ENCODE results near the gene COA3. TPM values are rescaled to one million over a fixed set of nuclear protein-coding genes. Genes with fewer than 3 reads are reported as not detected.

The COA3 gene
- total and polyA plus RNA-seq, 2 experiments from 2014 or later: 81.2 to 138 TPM

DNA sequence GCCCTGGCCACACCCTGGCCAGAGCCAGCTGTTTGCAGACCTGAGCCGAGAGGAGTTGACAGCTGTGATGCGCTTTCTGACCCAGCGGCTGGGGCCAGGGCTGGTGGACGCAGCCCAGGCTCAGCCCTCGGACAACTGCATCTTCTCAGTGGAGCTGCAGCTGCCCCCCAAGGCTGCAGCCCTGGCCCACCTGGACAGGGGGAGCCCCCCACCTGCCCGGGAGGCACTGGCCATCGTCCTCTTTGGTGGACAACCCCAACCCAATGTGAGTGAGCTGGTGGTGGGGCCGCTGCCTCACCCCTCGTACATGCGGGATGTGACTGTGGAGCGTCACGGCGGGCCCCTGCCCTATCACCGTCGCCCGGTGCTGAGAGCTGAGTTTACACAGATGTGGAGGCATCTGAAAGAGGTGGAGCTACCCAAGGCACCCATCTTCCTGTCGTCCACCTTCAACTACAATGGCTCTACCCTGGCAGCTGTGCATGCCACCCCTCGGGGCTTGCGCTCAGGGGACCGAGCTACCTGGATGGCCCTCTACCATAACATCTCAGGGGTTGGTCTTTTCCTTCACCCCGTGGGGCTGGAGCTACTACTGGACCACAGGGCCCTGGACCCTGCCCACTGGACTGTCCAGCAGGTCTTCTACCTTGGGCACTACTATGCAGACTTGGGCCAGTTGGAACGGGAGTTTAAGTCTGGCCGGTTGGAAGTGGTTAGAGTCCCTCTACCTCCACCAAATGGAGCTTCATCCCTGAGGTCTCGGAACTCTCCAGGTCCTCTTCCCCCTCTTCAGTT, 46.5 kb upstream of the COA3 start:
- Mint-ChIP-seq H3K27ac (no peak overlapping the region), H3K4me3 (no peak overlapping the region), H3K9me3 (no peaks in the 10 kb centered on the region; the same call in 2 of the 3 replicates), H3K4me1 (peaks cover 3% of the 10 kb centered on the region; the same call in 1 of the 3 replicates), H3K36me3 (ENCODE audit: low read depth) (peaks cover 60% of the 10 kb centered on the region), H3K27me3 (ENCODE audit: insufficient read depth, low read depth, poor library complexity) (peaks cover 7% of the 10 kb centered on the region)
- H4K20me1 ChIP-seq (replicated peaks; ENCODE audit: insufficient read depth): peaks cover 19% of the 10 kb centered on the region
- H3K4me1 ChIP-seq (ENCODE audit: insufficient read depth): no peaks in the 10 kb centered on the region
- H3K4me3 ChIP-seq: no peak overlapping the region
- no peak for DNase-seq (ENCODE audit: low spot score)
- no peaks in the 10 kb centered on the region for H3K9me2 ChIP-seq (ENCODE audit: insufficient read depth)
- H3K4me2 ChIP-seq: no peak overlapping the region
- no peaks in the 10 kb centered on the region for H3K79me2 ChIP-seq (replicated peaks; ENCODE audit: insufficient read depth)
- no peak overlapping the region for H3K27ac ChIP-seq (ENCODE audit: low read depth)
- no peak for ATAC-seq
- H3K27me3 ChIP-seq (ENCODE audit: insufficient read depth): no peaks in the 10 kb centered on the region
- peaks cover 18% of the 10 kb centered on the region; the same call in 1 of the 2 replicates for H3F3A ChIP-seq (replicated peaks; ENCODE audit: low read depth)
- TF ChIP-seq, protein P1, sequence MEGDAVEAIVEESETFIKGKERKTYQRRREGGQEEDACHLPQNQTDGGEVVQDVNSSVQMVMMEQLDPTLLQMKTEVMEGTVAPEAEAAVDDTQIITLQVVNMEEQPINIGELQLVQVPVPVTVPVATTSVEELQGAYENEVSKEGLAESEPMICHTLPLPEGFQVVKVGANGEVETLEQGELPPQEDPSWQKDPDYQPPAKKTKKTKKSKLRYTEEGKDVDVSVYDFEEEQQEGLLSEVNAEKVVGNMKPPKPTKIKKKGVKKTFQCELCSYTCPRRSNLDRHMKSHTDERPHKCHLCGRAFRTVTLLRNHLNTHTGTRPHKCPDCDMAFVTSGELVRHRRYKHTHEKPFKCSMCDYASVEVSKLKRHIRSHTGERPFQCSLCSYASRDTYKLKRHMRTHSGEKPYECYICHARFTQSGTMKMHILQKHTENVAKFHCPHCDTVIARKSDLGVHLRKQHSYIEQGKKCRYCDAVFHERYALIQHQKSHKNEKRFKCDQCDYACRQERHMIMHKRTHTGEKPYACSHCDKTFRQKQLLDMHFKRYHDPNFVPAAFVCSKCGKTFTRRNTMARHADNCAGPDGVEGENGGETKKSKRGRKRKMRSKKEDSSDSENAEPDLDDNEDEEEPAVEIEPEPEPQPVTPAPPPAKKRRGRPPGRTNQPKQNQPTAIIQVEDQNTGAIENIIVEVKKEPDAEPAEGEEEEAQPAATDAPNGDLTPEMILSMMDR (conservative IDR thresholded peaks at IDR 0.05; ENCODE audit: low read depth in 2 of 2): no peak
- TF ChIP-seq, protein P2, sequence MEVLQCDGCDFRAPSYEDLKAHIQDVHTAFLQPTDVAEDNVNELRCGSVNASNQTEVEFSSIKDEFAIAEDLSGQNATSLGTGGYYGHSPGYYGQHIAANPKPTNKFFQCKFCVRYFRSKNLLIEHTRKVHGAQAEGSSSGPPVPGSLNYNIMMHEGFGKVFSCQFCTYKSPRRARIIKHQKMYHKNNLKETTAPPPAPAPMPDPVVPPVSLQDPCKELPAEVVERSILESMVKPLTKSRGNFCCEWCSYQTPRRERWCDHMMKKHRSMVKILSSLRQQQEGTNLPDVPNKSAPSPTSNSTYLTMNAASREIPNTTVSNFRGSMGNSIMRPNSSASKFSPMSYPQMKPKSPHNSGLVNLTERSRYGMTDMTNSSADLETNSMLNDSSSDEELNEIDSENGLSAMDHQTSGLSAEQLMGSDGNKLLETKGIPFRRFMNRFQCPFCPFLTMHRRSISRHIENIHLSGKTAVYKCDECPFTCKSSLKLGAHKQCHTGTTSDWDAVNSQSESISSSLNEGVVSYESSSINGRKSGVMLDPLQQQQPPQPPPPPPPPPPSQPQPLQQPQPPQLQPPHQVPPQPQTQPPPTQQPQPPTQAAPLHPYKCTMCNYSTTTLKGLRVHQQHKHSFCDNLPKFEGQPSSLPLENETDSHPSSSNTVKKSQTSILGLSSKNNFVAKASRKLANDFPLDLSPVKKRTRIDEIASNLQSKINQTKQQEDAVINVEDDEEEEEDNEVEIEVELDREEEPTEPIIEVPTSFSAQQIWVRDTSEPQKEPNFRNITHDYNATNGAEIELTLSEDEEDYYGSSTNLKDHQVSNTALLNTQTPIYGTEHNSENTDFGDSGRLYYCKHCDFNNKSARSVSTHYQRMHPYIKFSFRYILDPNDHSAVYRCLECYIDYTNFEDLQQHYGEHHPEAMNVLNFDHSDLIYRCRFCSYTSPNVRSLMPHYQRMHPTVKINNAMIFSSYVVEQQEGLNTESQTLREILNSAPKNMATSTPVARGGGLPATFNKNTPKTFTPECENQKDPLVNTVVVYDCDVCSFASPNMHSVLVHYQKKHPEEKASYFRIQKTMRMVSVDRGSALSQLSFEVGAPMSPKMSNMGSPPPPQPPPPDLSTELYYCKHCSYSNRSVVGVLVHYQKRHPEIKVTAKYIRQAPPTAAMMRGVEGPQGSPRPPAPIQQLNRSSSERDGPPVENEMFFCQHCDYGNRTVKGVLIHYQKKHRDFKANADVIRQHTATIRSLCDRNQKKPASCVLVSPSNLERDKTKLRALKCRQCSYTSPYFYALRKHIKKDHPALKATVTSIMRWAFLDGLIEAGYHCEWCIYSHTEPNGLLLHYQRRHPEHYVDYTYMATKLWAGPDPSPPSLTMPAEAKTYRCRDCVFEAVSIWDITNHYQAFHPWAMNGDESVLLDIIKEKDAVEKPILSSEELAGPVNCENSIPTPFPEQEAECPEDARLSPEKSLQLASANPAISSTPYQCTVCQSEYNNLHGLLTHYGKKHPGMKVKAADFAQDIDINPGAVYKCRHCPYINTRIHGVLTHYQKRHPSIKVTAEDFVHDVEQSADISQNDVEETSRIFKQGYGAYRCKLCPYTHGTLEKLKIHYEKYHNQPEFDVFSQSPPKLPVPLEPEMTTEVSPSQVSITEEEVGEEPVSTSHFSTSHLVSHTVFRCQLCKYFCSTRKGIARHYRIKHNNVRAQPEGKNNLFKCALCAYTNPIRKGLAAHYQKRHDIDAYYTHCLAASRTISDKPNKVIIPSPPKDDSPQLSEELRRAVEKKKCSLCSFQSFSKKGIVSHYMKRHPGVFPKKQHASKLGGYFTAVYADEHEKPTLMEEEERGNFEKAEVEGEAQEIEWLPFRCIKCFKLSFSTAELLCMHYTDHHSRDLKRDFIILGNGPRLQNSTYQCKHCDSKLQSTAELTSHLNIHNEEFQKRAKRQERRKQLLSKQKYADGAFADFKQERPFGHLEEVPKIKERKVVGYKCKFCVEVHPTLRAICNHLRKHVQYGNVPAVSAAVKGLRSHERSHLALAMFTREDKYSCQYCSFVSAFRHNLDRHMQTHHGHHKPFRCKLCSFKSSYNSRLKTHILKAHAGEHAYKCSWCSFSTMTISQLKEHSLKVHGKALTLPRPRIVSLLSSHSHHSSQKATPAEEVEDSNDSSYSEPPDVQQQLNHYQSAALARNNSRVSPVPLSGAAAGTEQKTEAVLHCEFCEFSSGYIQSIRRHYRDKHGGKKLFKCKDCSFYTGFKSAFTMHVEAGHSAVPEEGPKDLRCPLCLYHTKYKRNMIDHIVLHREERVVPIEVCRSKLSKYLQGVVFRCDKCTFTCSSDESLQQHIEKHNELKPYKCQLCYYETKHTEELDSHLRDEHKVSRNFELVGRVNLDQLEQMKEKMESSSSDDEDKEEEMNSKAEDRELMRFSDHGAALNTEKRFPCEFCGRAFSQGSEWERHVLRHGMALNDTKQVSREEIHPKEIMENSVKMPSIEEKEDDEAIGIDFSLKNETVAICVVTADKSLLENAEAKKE (CRISPR knock-in tag; IDR thresholded peaks at IDR 0.05): no peak
- TF ChIP-seq, protein P3, sequence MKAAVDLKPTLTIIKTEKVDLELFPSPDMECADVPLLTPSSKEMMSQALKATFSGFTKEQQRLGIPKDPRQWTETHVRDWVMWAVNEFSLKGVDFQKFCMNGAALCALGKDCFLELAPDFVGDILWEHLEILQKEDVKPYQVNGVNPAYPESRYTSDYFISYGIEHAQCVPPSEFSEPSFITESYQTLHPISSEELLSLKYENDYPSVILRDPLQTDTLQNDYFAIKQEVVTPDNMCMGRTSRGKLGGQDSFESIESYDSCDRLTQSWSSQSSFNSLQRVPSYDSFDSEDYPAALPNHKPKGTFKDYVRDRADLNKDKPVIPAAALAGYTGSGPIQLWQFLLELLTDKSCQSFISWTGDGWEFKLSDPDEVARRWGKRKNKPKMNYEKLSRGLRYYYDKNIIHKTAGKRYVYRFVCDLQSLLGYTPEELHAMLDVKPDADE (IDR thresholded peaks at IDR 0.05): no peak
- TF ChIP-seq POLR2AphosphoS5 (IDR thresholded peaks at IDR 0.05; ENCODE audit: low read depth): no peak
- no peak for TF ChIP-seq ZNF114 (CRISPR knock-in tag; IDR thresholded peaks at IDR 0.05)
- TF ChIP-seq EZH2 (IDR thresholded peaks at IDR 0.05; ENCODE audit: low read depth, unreplicated experiment): no peak
- TF ChIP-seq, protein P4, sequence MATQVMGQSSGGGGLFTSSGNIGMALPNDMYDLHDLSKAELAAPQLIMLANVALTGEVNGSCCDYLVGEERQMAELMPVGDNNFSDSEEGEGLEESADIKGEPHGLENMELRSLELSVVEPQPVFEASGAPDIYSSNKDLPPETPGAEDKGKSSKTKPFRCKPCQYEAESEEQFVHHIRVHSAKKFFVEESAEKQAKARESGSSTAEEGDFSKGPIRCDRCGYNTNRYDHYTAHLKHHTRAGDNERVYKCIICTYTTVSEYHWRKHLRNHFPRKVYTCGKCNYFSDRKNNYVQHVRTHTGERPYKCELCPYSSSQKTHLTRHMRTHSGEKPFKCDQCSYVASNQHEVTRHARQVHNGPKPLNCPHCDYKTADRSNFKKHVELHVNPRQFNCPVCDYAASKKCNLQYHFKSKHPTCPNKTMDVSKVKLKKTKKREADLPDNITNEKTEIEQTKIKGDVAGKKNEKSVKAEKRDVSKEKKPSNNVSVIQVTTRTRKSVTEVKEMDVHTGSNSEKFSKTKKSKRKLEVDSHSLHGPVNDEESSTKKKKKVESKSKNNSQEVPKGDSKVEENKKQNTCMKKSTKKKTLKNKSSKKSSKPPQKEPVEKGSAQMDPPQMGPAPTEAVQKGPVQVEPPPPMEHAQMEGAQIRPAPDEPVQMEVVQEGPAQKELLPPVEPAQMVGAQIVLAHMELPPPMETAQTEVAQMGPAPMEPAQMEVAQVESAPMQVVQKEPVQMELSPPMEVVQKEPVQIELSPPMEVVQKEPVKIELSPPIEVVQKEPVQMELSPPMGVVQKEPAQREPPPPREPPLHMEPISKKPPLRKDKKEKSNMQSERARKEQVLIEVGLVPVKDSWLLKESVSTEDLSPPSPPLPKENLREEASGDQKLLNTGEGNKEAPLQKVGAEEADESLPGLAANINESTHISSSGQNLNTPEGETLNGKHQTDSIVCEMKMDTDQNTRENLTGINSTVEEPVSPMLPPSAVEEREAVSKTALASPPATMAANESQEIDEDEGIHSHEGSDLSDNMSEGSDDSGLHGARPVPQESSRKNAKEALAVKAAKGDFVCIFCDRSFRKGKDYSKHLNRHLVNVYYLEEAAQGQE (IDR thresholded peaks at IDR 0.05; ENCODE audit: unreplicated experiment): no peak
- no peak for TF ChIP-seq CREB1 (CRISPR knock-in tag; IDR thresholded peaks at IDR 0.05; ENCODE audit: low read depth)
- TF ChIP-seq NANOG (IDR thresholded peaks at IDR 0.05; ENCODE audit: borderline replicate concordance): no peak
- no peak for TF ChIP-seq STAT1 (IDR thresholded peaks at IDR 0.05; ENCODE audit: unreplicated experiment)
- no peak for TF ChIP-seq EZH2phosphoT487 (IDR thresholded peaks at IDR 0.05; ENCODE audit: unreplicated experiment)
- TF ChIP-seq ZNF331 (CRISPR knock-in tag; IDR thresholded peaks at IDR 0.05; ENCODE audit: low read depth): no peak
- TF ChIP-seq JUNB (IDR thresholded peaks at IDR 0.05; ENCODE audit: unreplicated experiment): no peak
- H2AFZ ChIP-seq: no peak overlapping the region
- peaks cover 33% of the 10 kb centered on the region for H3K36me3 ChIP-seq (ENCODE audit: insufficient read depth)

Measured in GM23338 (cell line).